Vagina (tissue), 2 donors: ENCODE data around the gene SRRM3. TPM values are rescaled to one million over a fixed set of nuclear protein-coding genes. Genes with fewer than 3 reads are reported as not detected.
A peak's percentile ranks its signal among the peaks of the same experiment; 100 is the strongest.

Source experiments
- DNase-seq, 2 donors: peaks; one replicate each; pipeline ENCODE4 v3.0.0-alpha.2; 2017; ENCODE audit errors: extremely low spot score in 2 of 2
- H3K27ac ChIP-seq: fragments of 200-600 bp; sonication (generic); one replicate; pipeline ENCODE4 v1.5.1; 2019
- H3K27me3 ChIP-seq: fragments of 200-600 bp; sonication (generic); one replicate; pipeline ENCODE4 v1.5.1; 2019
- H3K36me3 ChIP-seq, 2 donors: fragments of 200-600 bp; sonication (generic); one replicate each; pipeline ENCODE4 v1.5.1; 2017 to 2019
- H3K4me1 ChIP-seq: fragments of 200-600 bp; sonication (generic); one replicate; pipeline ENCODE4 v1.5.1; 2019
- H3K4me3 ChIP-seq, 2 donors: fragments of 200-600 bp; sonication (generic); 1 replicate in 1 of 2; 2 replicates in 1 of 2; pipeline ENCODE4 v1.5.1; 2016 to 2019
- H3K9me3 ChIP-seq: fragments of 200-600 bp; sonication (generic); one replicate; pipeline ENCODE4 v1.5.1; 2019
- POLR2A ChIP-seq, 2 donors: fragments of 450-650 bp; IDR thresholded peaks; one replicate each; pipeline ENCODE4 v1.6.1; 2017; ENCODE audit warnings: antibody characterized with exemption in 2 of 2, mild to moderate bottlenecking in 2 of 2, moderate library complexity in 2 of 2
- POLR2AphosphoS5 ChIP-seq, 2 donors: sonication (generic); formaldehyde crosslinking; IDR thresholded peaks; one replicate each; pipeline ENCODE4 v1.9.0; 2017; ENCODE audit warnings: antibody characterized with exemption in 2 of 2, mild to moderate bottlenecking in 2 of 2, low read depth in 1 of 2; ENCODE audit not compliant: insufficient read depth in 1 of 2
- intact Hi-C: fragments of 100-400 bp; cut with DNase I; formaldehyde crosslinking; loops from one replicate; pipeline ENCODE4 v1.15.1; 2023
- total RNA-seq: library from RNA; depleted of rRNA; stranded (reverse); fragments of >200 nt; gene quantifications from one replicate; pipeline ENCODE4 v1.2.3, GENCODE V29; 2016
- TF ChIP-seq, protein P1 (sequence below), 3 experiments: fragments of 450-650 bp in 2 of 3; fragments of 200-600 bp in 1 of 3; sonication (generic) in 1 of 3; IDR thresholded peaks; one replicate each; pipeline ENCODE4 v1.5.1; 2017 to 2019; ENCODE audit warnings: antibody characterized with exemption in 3 of 3, mild to moderate bottlenecking in 2 of 3, moderate library complexity in 2 of 3

SRRM3 gene
- total RNA-seq, 1 donor from 2014 or later = 9.8 TPM

DNA sequence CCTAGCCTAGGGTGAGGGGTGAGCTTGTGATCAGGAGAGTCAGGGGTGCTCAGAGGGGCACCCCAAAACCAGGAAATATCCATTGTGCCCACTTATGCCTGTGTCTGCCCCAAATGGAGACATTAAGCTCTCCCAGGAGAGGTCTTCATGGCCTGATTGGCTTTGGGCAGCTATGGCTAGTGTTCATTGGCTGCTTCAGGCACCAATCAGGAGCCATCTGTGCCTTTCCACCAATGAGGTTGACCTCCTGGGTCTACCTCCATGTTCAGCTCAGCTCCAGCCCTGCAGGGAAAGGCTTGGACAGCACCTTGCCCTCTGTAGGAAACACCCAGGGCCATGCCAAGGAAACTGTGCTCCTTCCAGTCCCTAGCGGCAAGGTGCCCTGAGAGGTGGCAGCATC is 76.8 kb downstream of the SRRM3 start:
- Histone ChIP-seq H3K27me3 (no peaks in the 10 kb centered on the region), H3K4me3 (no peak overlapping the region), H3K9me3 (no peaks in the 10 kb centered on the region), H3K4me1 (peaks cover 14% of the 10 kb centered on the region), H3K27ac (no peak overlapping the region), H3K36me3 (no peaks in the 10 kb centered on the region)
- TF ChIP-seq POLR2AphosphoS5 (IDR thresholded peaks at IDR 0.05; ENCODE audit: insufficient read depth in 1 of 2, low read depth in 1 of 2) (no peak), POLR2A (IDR thresholded peaks at IDR 0.05) (no peak)
- TF ChIP-seq, protein P1, sequence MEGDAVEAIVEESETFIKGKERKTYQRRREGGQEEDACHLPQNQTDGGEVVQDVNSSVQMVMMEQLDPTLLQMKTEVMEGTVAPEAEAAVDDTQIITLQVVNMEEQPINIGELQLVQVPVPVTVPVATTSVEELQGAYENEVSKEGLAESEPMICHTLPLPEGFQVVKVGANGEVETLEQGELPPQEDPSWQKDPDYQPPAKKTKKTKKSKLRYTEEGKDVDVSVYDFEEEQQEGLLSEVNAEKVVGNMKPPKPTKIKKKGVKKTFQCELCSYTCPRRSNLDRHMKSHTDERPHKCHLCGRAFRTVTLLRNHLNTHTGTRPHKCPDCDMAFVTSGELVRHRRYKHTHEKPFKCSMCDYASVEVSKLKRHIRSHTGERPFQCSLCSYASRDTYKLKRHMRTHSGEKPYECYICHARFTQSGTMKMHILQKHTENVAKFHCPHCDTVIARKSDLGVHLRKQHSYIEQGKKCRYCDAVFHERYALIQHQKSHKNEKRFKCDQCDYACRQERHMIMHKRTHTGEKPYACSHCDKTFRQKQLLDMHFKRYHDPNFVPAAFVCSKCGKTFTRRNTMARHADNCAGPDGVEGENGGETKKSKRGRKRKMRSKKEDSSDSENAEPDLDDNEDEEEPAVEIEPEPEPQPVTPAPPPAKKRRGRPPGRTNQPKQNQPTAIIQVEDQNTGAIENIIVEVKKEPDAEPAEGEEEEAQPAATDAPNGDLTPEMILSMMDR (IDR thresholded peaks at IDR 0.05) = no peak
- no peak for DNase-seq
- intact Hi-C loops = no loop called here

DNA sequence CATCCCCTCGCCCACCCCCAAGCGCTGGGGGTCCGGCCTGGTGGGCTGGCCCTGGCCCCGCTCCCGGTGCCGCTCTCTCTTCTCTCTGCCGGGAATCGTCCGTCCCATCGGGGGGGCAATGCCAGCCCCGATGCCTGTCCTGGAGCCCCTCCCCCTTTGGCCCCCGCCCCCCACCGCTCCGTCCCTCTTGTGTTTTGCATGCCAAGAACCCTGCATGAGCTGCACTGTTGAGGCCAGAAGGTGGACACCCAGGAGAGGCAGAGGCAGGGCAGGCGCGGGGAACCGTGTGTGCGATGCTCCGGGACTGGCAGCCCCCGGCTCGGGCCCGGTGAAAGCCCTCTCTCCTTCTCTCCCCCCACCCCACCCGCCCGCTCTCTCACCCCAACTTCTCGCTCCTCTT is 78.7 kb downstream of the SRRM3 start:
- H3K27me3 ChIP-seq = no peaks in the 10 kb centered on the region
- H3K4me3 ChIP-seq = peak overlapping the region in 1 of 2 donors; percentile 33
- no peaks in the 10 kb centered on the region for H3K9me3 ChIP-seq
- TF ChIP-seq POLR2AphosphoS5 (IDR thresholded peaks at IDR 0.05; ENCODE audit: insufficient read depth in 1 of 2, low read depth in 1 of 2) (no peak), POLR2A (IDR thresholded peaks at IDR 0.05) (no peak)
- TF ChIP-seq, protein P1 (IDR thresholded peaks at IDR 0.05) = no peak
- H3K4me1 ChIP-seq = peaks cover 18% of the 10 kb centered on the region
- intact Hi-C loops = loop anchor here (10.0 kb wide), 1 partner anchor 96 kb away; no protein-coding TSS in a partner anchor
- H3K36me3 ChIP-seq = no peaks in the 10 kb centered on the region
- peak overlapping the region; percentile 53 for H3K27ac ChIP-seq
- DNase-seq = no peak

DNA sequence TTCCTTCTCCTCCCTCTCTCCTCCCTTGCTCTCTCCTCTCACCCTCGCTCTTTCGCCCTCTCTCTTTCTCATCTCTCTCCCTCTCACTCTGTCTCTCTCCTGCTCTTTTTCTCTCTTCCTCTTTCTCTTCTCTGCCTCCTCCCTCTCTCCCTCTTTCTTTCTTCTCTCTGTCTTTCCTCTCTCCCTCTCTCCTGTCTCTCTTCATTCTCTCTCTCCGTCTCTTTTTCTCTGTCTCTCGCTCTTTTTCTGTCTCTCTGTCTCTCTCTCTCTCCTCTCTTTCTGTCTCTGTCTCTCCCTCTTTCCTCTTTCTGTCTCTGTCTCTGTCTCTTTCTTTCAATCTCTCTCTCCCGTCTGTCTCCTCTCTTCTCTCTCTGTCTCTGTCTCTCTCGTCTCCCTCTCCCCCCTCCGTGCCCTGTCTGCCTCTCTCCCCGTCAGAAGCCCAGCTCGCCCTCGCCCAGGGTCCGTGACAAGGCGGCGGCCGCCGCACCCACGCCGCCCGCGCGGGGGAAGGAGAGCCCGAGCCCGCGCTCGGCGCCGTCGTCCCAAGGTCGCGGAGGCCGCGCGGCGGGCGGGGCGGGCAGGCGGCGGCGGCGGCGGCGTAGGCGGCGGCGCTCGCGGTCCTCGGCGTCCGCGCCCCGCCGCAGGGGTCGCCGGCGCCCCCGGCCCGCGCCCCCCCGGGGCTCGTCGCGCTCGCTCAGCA is 79.5 kb downstream of the SRRM3 start:
- DNase-seq = no peak
- Histone ChIP-seq H3K9me3 (no peaks in the 10 kb centered on the region), H3K4me3 (peak overlapping the region; percentile 52 to 58), H3K27me3 (no peaks in the 10 kb centered on the region), H3K27ac (peak overlapping the region; percentile 76), H3K36me3 (no peaks in the 10 kb centered on the region), H3K4me1 (peaks cover 18% of the 10 kb centered on the region)
- TF ChIP-seq, protein P1 (IDR thresholded peaks at IDR 0.05) = no peak
- TF ChIP-seq POLR2AphosphoS5 (IDR thresholded peaks at IDR 0.05; ENCODE audit: insufficient read depth in 1 of 2, low read depth in 1 of 2) (no peak), POLR2A (IDR thresholded peaks at IDR 0.05) (no peak)
- intact Hi-C loops = loop anchor here (10.0 kb wide), 1 partner anchor 96 kb away; no protein-coding TSS in a partner anchor

DNA sequence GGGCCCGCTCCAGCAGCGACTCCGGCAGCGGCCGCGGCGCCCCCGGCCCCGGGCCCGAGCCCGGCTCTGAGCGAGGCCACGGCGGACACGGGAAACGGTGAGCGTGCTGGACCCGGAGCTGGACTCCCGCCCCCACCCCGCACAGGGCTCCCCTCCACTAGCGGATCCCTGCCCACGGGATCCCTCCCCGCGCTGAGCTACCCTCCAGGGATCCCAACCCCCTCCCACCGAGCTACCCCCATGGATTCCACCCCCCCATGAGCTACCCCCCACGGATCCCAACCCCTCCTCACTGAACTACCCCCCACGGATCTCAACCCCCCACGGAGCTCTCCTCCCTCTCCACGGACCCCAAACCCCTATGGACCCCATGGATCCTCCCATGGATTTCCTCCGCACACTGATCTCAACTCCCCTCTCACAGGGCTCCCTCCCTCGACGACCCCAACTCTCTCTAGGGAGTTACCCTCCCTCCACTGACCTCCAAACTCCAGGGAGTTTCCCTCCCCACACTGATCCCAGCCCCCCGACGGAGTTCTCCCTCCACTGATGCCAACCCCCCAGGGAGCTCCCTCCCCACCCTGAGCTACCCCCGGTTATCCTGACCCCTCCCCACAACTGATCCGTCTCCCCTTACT is 80.1 kb downstream of the SRRM3 start:
- H3K36me3 ChIP-seq = no peaks in the 10 kb centered on the region
- peak overlapping the region; percentile 52 to 58 for H3K4me3 ChIP-seq
- TF ChIP-seq POLR2A (IDR thresholded peaks at IDR 0.05) = no peak
- TF ChIP-seq POLR2AphosphoS5 (IDR thresholded peaks at IDR 0.05; ENCODE audit: insufficient read depth in 1 of 2, low read depth in 1 of 2) = no peak
- TF ChIP-seq, protein P1 (IDR thresholded peaks at IDR 0.05) = no peak
- H3K9me3 ChIP-seq = no peaks in the 10 kb centered on the region
- intact Hi-C loops = loop anchor here (10.0 kb wide), 1 partner anchor 97 kb away; no protein-coding TSS in a partner anchor
- H3K27me3 ChIP-seq = no peaks in the 10 kb centered on the region
- peak overlapping the region; percentile 76 for H3K27ac ChIP-seq
- no peak for DNase-seq
- H3K4me1 ChIP-seq = peaks cover 18% of the 10 kb centered on the region
